Upper lobe of right lung (tissue), 1 donor: ENCODE measurements around the gene DYNLT4. TPM values are rescaled to one million over a fixed set of nuclear protein-coding genes. Genes with fewer than 3 reads are reported as not detected.
A peak's percentile ranks its signal among the peaks of the same experiment; 100 is the strongest.
"Not testable (repeated sequence)": the region's sequence is repeated elsewhere in the genome, so short reads cannot be mapped to it uniquely, and the experiment has no call there.

Source experiments
- ATAC-seq: fragments of 200-7000 bp; cut with Tn5 transposase; one replicate; pipeline ENCODE4 v1.9.1; 2020; ENCODE audit warnings: mild to moderate bottlenecking, moderate library complexity
- DNase-seq: peaks from one replicate; pipeline ENCODE4 v3.0.0-alpha.2; 2020
- H3K27ac ChIP-seq: fragments of 200-600 bp; one replicate; pipeline ENCODE4 v1.8.0; 2022
- H3K27me3 ChIP-seq: fragments of 200-600 bp; one replicate; pipeline ENCODE4 v1.8.0; 2022; ENCODE audit warnings: mild to moderate bottlenecking
- H3K36me3 ChIP-seq: fragments of 200-600 bp; one replicate; pipeline ENCODE4 v1.8.0; 2022
- H3K4me1 ChIP-seq: fragments of 200-600 bp; one replicate; pipeline ENCODE4 v1.8.0; 2022
- H3K4me3 ChIP-seq: fragments of 200-600 bp; one replicate; pipeline ENCODE4 v1.8.0; 2022; ENCODE audit warnings: mild to moderate bottlenecking
- H3K9me3 ChIP-seq: fragments of 200-600 bp; one replicate; pipeline ENCODE4 v1.8.0; 2022
- CTCF ChIP-seq: fragments of 200-600 bp; IDR thresholded peaks from one replicate; pipeline ENCODE4 v1.8.0; 2022; ENCODE audit warnings: antibody characterized with exemption
- intact Hi-C: fragments of 100-400 bp; cut with DNase I; formaldehyde crosslinking; loops from one replicate; pipeline ENCODE4 v1.11.0; 2022
- total RNA-seq: library from RNA; stranded (reverse); fragmentation: NEBNext Ultra II Directional; extraction: Animal tissue kit (Norgen Biotek cat#: 25700); gene quantifications from one replicate; pipeline ENCODE4 v1.2.1, GENCODE V29; 2021
- donor health status: DM: no; HTN: yes; CAD: no; lungs with severe emphysema.

The DYNLT4 gene
- total RNA-seq, 1 donor from 2014 or later: not detected

GRCh38 chr1:44812822-44813543 is 5.8 kb upstream of the DYNLT4 start:
- intact Hi-C loops: no loop called here
- Histone ChIP-seq H3K27ac (peak overlapping the region; percentile 87), H3K9me3 (no peaks in the 10 kb centered on the region), H3K27me3 (no peaks in the 10 kb centered on the region), H3K4me3 (peak overlapping the region; percentile 60), H3K4me1 (peaks cover 53% of the 10 kb centered on the region), H3K36me3 (no peaks in the 10 kb centered on the region)
- TF ChIP-seq CTCF: no peak
- ATAC-seq (peak; percentile 0), DNase-seq (peak; percentile 73)

DNA sequence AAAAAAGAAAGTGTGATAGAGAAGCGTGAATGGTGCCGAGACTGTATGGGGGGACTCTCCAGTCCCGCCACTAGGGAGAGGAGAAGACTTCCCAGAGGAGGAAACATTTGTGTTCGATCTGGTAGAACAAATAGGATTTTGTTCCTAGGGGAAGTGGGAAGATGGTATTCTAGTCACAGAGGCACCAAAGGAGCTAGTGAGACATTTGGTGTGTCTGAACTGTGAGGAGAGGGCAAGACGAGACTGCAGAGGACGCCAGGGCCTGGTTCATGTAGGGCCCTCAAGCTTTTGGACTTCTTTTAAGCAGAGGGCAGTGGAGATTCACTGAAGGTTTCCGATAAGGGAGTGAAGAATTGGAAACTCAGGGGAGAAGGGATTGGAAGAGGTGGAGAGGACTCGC is 4.1 kb upstream of the DYNLT4 start:
- H3K4me1 ChIP-seq: peaks cover 70% of the 10 kb centered on the region
- H3K27me3 ChIP-seq: no peaks in the 10 kb centered on the region
- ATAC-seq (no peak), DNase-seq (peak; percentile 12)
- peak overlapping the region; percentile 100 for H3K27ac ChIP-seq
- H3K9me3 ChIP-seq: no peaks in the 10 kb centered on the region
- TF ChIP-seq CTCF: no peak
- intact Hi-C loops: no loop called here
- H3K36me3 ChIP-seq: peaks cover 6% of the 10 kb centered on the region
- no peak overlapping the region for H3K4me3 ChIP-seq

- peaks cover 75% of the 10 kb centered on the region for H3K4me1 ChIP-seq
Measured at GRCh38 chr1:44810762-44811105, 3.6 kb upstream of the DYNLT4 start.

DNA sequence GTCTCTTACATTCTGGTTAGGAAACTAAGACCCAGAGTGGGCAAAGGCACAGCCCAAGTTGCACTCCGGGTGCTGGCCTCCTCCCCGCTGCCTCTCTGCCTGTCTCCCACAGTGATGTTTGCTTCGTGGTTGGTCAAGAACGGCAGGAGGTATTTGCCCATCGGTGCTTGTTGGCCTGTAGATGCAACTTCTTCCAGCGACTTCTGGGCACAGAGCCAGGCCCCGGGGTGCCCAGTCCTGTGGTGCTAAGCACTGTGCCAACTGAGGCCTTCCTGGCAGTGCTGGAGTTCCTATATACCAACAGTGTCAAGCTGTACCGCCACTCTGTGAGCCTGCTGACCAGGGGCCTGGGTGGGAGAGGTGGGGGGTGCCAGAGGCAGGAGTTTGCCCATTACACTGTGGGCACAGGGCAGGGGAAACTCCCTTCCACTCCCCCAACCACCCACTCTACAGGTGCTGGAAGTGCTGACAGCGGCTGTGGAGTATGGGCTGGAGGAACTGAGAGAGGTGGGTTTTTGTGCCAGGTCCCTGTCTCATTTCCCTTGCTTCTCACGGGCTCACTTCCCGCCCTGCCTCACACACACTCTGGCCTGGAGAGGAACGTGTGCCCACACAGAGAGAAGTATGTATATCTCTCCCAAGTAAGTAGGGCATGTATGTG is 3.1 kb upstream of the DYNLT4 start:
- ATAC-seq (no peak), DNase-seq (peak; percentile 89)
- peaks cover 16% of the 10 kb centered on the region for H3K36me3 ChIP-seq
- H3K4me1 ChIP-seq: peaks cover 78% of the 10 kb centered on the region
- intact Hi-C loops: no loop called here
- H3K9me3 ChIP-seq: no peaks in the 10 kb centered on the region
- no peak overlapping the region for H3K4me3 ChIP-seq
- no peaks in the 10 kb centered on the region for H3K27me3 ChIP-seq
- peak overlapping the region; percentile 100 for H3K27ac ChIP-seq
- no peak for TF ChIP-seq CTCF

More at GRCh38 chr1:44810762-44811105, 3.6 kb upstream of the DYNLT4 start:
- intact Hi-C loops, H3K4me3 ChIP-seq, H3K27me3 ChIP-seq, ATAC-seq, H3K9me3 ChIP-seq: not testable (repeated sequence)
- Histone ChIP-seq H3K36me3 (peaks cover 11% of the 10 kb centered on the region), H3K27ac (peak overlapping the region; percentile 100)
- DNase-seq: peak; percentile 47

DNA sequence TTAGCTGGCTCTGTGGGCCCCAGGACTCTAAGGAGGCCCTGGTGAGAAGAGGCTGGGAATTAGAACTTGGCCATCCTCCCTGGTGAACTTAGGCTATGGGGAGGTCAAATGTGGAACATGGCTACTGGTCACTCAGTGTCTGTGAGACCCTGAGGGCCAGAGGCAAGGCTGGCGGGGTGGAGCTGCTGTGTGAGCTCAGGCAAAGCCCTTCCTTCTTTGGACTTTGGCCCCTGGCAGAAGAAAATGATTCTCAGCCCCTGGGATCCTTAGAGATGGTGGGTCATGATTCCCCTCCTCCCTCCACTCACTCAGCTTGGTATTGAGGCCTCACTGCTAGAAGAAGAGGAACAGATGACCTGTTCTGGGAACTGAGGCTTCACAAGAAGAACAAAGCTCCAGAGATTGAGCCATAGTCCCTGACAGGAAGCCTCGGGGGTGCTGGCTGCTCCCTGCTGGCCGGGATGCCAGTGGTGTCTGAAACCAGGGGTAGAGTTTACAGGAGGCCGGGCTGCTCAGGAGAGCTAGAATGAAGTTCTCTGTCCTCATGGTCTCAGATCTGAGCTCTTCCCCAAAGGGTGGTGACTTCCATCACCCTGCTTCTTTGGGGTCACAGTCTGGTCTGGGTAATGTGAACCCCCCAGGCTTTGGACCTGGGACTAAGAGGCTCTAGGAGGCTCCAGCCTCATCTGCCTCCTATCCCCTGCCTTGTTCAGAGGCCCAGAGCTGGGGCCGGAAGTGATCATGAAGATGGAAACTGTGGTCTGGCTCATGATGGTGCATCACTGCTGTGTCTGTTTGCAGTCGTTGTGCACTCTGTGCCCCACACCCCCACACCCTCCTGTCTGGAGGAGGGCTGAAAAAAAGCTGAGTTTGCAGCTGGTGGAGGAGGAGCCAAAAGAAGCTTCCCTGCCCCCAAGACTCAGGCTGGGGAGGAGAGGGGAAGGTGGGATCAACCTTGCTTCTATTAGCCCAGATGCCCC is 2.1 kb upstream of the DYNLT4 start:
- Histone ChIP-seq H3K36me3 (peaks cover 27% of the 10 kb centered on the region), H3K4me3 (peak overlapping the region; percentile 45), H3K27ac (peak overlapping the region; percentile 100), H3K4me1 (peaks cover 78% of the 10 kb centered on the region), H3K9me3 (no peaks in the 10 kb centered on the region), H3K27me3 (no peaks in the 10 kb centered on the region)
- ATAC-seq (peak; percentile 6), DNase-seq (peak; percentile 80)
- intact Hi-C loops: no loop called here
- TF ChIP-seq CTCF: no peak
